OCI-LY1 (cell line): Measurements from ENCODE around the gene AADAC.

Source experiments
- EZH2 ChIP-seq: fragments of 200-600 bp; sonication (generic), shearing (Covaris generic); IDR thresholded peaks from 2 replicates; pipeline ENCODE4 v1.8.0; 2017; ENCODE audit warnings: borderline replicate concordance, mixed run types, mild to moderate bottlenecking, antibody characterized with exemption, low read length, moderate library complexity, mixed read lengths
- TF ChIP-seq, protein P1 (sequence below): fragments of 200-600 bp; sonication (generic), shearing (Covaris generic); IDR thresholded peaks from 2 replicates; pipeline ENCODE4 v1.5.1; 2017; ENCODE audit warnings: mild to moderate bottlenecking, antibody characterized with exemption, low read length, moderate library complexity, mixed read lengths

DNA sequence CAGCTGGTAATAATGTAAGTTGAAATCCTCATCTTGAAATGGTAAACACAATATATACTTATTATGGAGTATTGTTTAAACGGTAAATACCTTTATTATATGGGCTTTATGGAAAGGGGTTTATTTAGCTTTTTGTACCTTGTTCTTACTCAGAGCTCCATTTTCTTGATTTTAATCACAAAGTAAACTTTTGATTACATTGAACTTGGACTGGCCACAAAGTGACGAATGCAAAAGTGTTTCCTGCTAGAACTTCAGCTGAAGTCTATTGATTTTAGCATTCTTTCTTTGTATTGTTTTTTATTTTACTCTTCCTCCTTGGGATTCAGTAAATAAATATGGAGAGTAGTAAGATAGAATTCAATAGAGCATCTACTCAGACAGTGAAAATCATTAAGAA, 19.8 kb upstream of the AADAC start:
- TF ChIP-seq, protein P1, sequence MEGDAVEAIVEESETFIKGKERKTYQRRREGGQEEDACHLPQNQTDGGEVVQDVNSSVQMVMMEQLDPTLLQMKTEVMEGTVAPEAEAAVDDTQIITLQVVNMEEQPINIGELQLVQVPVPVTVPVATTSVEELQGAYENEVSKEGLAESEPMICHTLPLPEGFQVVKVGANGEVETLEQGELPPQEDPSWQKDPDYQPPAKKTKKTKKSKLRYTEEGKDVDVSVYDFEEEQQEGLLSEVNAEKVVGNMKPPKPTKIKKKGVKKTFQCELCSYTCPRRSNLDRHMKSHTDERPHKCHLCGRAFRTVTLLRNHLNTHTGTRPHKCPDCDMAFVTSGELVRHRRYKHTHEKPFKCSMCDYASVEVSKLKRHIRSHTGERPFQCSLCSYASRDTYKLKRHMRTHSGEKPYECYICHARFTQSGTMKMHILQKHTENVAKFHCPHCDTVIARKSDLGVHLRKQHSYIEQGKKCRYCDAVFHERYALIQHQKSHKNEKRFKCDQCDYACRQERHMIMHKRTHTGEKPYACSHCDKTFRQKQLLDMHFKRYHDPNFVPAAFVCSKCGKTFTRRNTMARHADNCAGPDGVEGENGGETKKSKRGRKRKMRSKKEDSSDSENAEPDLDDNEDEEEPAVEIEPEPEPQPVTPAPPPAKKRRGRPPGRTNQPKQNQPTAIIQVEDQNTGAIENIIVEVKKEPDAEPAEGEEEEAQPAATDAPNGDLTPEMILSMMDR = no peak
- no peak for TF ChIP-seq EZH2
